ENCODE measurements around the gene RGS6.

Gene RGS6

GRCh38 chr14:72451054-72451972 is 519.1 kb downstream of the RGS6 start:
- TF ChIP-seq TAF1 (IDR thresholded peaks at IDR 0.05; ENCODE audit: low read depth, low read length) (no peak), PAX5 (IDR thresholded peaks at IDR 0.05; ENCODE audit: insufficient read depth, low read length, severe bottlenecking) (peak; percentile 69), POU2F2 (IDR thresholded peaks at IDR 0.05; ENCODE audit: low read depth, low read length) (no peak), POLR2A (IDR thresholded peaks at IDR 0.05; ENCODE audit: low read depth, low read length) (no peak), POLR2AphosphoS5 (IDR thresholded peaks at IDR 0.05; ENCODE audit: low read depth, low read length) (no peak), SPI1 (IDR thresholded peaks at IDR 0.05; ENCODE audit: low read depth, low read length) (peak; percentile 66)
- FAIRE-seq (peak; percentile 87), DNase-seq (ENCODE audit: insufficient read length, low spot score) (no peak)

GRCh38 chr14:72452774-72453173 is 520.5 kb downstream of the RGS6 start:
- DNase-seq (ENCODE audit: insufficient read length, low spot score) (no peak), FAIRE-seq (no peak)
- TF ChIP-seq POU2F2 (IDR thresholded peaks at IDR 0.05; ENCODE audit: low read depth, low read length), result no peak
- no peak for TF ChIP-seq POLR2AphosphoS5 (IDR thresholded peaks at IDR 0.05; ENCODE audit: low read depth, low read length)
- TF ChIP-seq SPI1 (IDR thresholded peaks at IDR 0.05; ENCODE audit: low read depth, low read length), result no peak
- no peak for TF ChIP-seq TAF1 (IDR thresholded peaks at IDR 0.05; ENCODE audit: low read depth, low read length)
- no peak for TF ChIP-seq PAX5 (IDR thresholded peaks at IDR 0.05; ENCODE audit: insufficient read depth, low read length, severe bottlenecking)

DNA sequence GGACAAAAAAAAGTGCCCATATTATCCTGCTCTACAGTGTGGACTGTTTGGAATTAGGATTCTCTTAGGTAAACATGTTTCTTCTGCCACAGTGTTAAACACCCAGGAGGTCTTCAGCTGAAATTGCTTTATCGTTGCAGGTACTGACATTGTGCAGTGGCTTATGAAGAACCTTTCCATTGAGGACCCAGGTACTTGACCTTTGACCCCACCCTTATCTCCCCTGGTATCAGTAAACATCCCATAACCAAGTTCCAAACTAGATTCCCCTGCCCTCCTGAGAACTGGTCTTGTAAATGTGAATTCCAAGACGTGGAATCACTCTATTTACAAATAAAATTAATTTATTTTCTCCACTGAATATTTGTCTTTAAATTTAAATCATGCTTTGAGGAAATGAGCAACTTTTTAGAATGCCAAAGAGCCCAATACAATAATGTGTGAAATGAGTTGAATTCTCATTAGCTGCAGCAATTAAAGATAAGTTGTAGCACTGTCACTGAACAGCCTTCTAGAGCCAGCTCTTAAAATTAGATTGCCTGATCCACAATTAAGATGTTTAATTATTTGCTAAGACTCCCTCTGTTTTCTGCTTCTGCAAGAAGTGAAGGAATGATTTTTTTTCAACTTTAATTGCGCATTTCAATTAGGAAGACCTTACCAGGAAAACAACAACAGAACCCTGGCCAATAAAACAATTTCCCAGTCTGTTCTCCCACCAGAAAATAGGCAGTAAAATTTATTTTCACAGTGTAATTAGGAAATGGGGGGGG is 522.3 kb downstream of the RGS6 start:
- no peak for FAIRE-seq
- TF ChIP-seq PAX5 (IDR thresholded peaks at IDR 0.05; ENCODE audit: insufficient read depth, low read length, severe bottlenecking), result no peak
- TF ChIP-seq TAF1 (IDR thresholded peaks at IDR 0.05; ENCODE audit: low read depth, low read length), result no peak
- no peak for TF ChIP-seq POLR2AphosphoS5 (IDR thresholded peaks at IDR 0.05; ENCODE audit: low read depth, low read length)
- no peak for TF ChIP-seq SPI1 (IDR thresholded peaks at IDR 0.05; ENCODE audit: low read depth, low read length)
- no peak for TF ChIP-seq POU2F2 (IDR thresholded peaks at IDR 0.05; ENCODE audit: low read depth, low read length)
- TF ChIP-seq POLR2A (IDR thresholded peaks at IDR 0.05; ENCODE audit: low read depth, low read length), result no peak

DNA sequence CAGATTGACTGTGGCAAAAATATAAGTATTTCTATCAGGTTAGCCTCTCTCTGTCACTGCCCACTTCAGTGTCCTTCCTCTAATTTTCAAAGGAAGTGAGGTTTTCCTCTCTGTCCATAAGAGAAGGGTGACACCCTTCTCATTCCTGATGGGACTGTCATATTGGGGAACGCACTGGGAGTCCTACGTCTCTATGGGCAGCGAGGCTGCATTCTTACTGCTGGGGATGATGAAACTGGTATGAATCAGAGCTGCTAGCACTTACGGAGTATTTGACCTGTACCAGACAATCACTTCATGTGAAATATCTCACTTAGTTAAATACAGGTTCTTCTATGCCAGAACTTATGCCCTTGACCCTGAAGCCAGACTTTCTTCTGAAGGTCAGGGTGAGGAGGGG is 525.4 kb downstream of the RGS6 start:
- DNase-seq (ENCODE audit: insufficient read length, low spot score), result no peak
- no peak for FAIRE-seq
- TF ChIP-seq TAF1 (IDR thresholded peaks at IDR 0.05; ENCODE audit: low read depth, low read length), result no peak
- TF ChIP-seq PAX5 (IDR thresholded peaks at IDR 0.05; ENCODE audit: insufficient read depth, low read length, severe bottlenecking), result no peak
- TF ChIP-seq POU2F2 (IDR thresholded peaks at IDR 0.05; ENCODE audit: low read depth, low read length), result no peak
- no peak for TF ChIP-seq SPI1 (IDR thresholded peaks at IDR 0.05; ENCODE audit: low read depth, low read length)
- no peak for TF ChIP-seq POLR2AphosphoS5 (IDR thresholded peaks at IDR 0.05; ENCODE audit: low read depth, low read length)
- no peak for TF ChIP-seq POLR2A (IDR thresholded peaks at IDR 0.05; ENCODE audit: low read depth, low read length)

More for the DNA sequence above, 522.3 kb downstream of the RGS6 start:
- DNase-seq (ENCODE audit: insufficient read length, low spot score), result no peak

- FAIRE-seq (no peak), DNase-seq (ENCODE audit: insufficient read length, low spot score) (no peak)
- TF ChIP-seq POLR2AphosphoS5 (IDR thresholded peaks at IDR 0.05; ENCODE audit: low read depth, low read length) (no peak), PAX5 (IDR thresholded peaks at IDR 0.05; ENCODE audit: insufficient read depth, low read length, severe bottlenecking) (no peak), POLR2A (IDR thresholded peaks at IDR 0.05; ENCODE audit: low read depth, low read length) (no peak), TAF1 (IDR thresholded peaks at IDR 0.05; ENCODE audit: low read depth, low read length) (no peak), SPI1 (IDR thresholded peaks at IDR 0.05; ENCODE audit: low read depth, low read length) (no peak), POU2F2 (IDR thresholded peaks at IDR 0.05; ENCODE audit: low read depth, low read length) (no peak)
Observed at GRCh38 chr14:72462056-72462455, 529.8 kb downstream of the RGS6 start.

- FAIRE-seq, result no peak
- DNase-seq (ENCODE audit: insufficient read length, low spot score), result no peak
- TF ChIP-seq PAX5 (IDR thresholded peaks at IDR 0.05; ENCODE audit: insufficient read depth, low read length, severe bottlenecking), result no peak
- no peak for TF ChIP-seq POU2F2 (IDR thresholded peaks at IDR 0.05; ENCODE audit: low read depth, low read length)
- no peak for TF ChIP-seq TAF1 (IDR thresholded peaks at IDR 0.05; ENCODE audit: low read depth, low read length)
- no peak for TF ChIP-seq SPI1 (IDR thresholded peaks at IDR 0.05; ENCODE audit: low read depth, low read length)
- TF ChIP-seq POLR2AphosphoS5 (IDR thresholded peaks at IDR 0.05; ENCODE audit: low read depth, low read length), result no peak
- no peak for TF ChIP-seq POLR2A (IDR thresholded peaks at IDR 0.05; ENCODE audit: low read depth, low read length)
Observed at GRCh38 chr14:72463291-72463866, 531.1 kb downstream of the RGS6 start.

GRCh38 chr14:72464226-72464625 is 532.0 kb downstream of the RGS6 start:
- no peak for TF ChIP-seq POLR2AphosphoS5 (IDR thresholded peaks at IDR 0.05; ENCODE audit: low read depth, low read length)
- TF ChIP-seq TAF1 (IDR thresholded peaks at IDR 0.05; ENCODE audit: low read depth, low read length), result no peak
- TF ChIP-seq POU2F2 (IDR thresholded peaks at IDR 0.05; ENCODE audit: low read depth, low read length), result no peak
- no peak for TF ChIP-seq SPI1 (IDR thresholded peaks at IDR 0.05; ENCODE audit: low read depth, low read length)
- no peak for TF ChIP-seq PAX5 (IDR thresholded peaks at IDR 0.05; ENCODE audit: insufficient read depth, low read length, severe bottlenecking)
- TF ChIP-seq POLR2A (IDR thresholded peaks at IDR 0.05; ENCODE audit: low read depth, low read length), result no peak
- DNase-seq (ENCODE audit: insufficient read length, low spot score), result no peak
- FAIRE-seq, result peak; percentile 5

GRCh38 chr14:72466325-72466724 is 534.1 kb downstream of the RGS6 start:
- DNase-seq (ENCODE audit: insufficient read length, low spot score) (no peak), FAIRE-seq (no peak)
- TF ChIP-seq POLR2A (IDR thresholded peaks at IDR 0.05; ENCODE audit: low read depth, low read length) (no peak), POU2F2 (IDR thresholded peaks at IDR 0.05; ENCODE audit: low read depth, low read length) (no peak), TAF1 (IDR thresholded peaks at IDR 0.05; ENCODE audit: low read depth, low read length) (no peak), POLR2AphosphoS5 (IDR thresholded peaks at IDR 0.05; ENCODE audit: low read depth, low read length) (no peak), SPI1 (IDR thresholded peaks at IDR 0.05; ENCODE audit: low read depth, low read length) (no peak), PAX5 (IDR thresholded peaks at IDR 0.05; ENCODE audit: insufficient read depth, low read length, severe bottlenecking) (no peak)
